Stomach (tissue), 9 donors: ENCODE data around the gene HESX1. TPM values are rescaled to one million over a fixed set of nuclear protein-coding genes. Genes with fewer than 3 reads are reported as not detected.

Experiments used
- DNase-seq, 2 donors: peaks; one replicate each; pipeline versions ENCODE4 v3.0.0 to v3.0.0-alpha.2; 2013 to 2019
- H3K27ac ChIP-seq, 5 donors: fragments of 200-600 bp in 4 of 5; sonication (generic) in 4 of 5; one replicate each; pipeline ENCODE4 v1.5.1; 2013 to 2019; ENCODE audit warnings: mild to moderate bottlenecking in 1 of 5, moderate library complexity in 1 of 5
- H3K27me3 ChIP-seq, 3 donors: fragments of 200-600 bp; sonication (generic); one replicate each; pipeline ENCODE4 v1.5.1; 2017 to 2019; ENCODE audit warnings: mixed run types in 1 of 3
- H3K36me3 ChIP-seq, 4 donors: fragments of 200-600 bp; sonication (generic); 1 replicate in 3 of 4; 2 replicates in 1 of 4; pipeline ENCODE4 v1.5.1; 2016 to 2019
- H3K4me1 ChIP-seq, 4 donors: fragments of 200-600 bp; sonication (generic); one replicate each; pipeline ENCODE4 v1.5.1; 2016 to 2019
- H3K4me3 ChIP-seq, 4 donors: fragments of 200-600 bp; sonication (generic) in 3 of 4; one replicate each; pipeline ENCODE4 v1.5.1; 2016 to 2019; ENCODE audit warnings: mild to moderate bottlenecking in 1 of 4
- H3K9me3 ChIP-seq, 4 donors: fragments of 200-600 bp; sonication (generic); one replicate each; pipeline ENCODE4 v1.5.1; 2016 to 2019
- CTCF ChIP-seq, 7 experiments: fragments of 450-650 bp in 4 of 7; fragments of 200-600 bp in 3 of 7; sonication (generic) in 3 of 7; IDR thresholded peaks; one replicate each; pipeline ENCODE4 v1.5.1; 2016 to 2019; ENCODE audit warnings: antibody characterized with exemption in 7 of 7, control low read depth in 2 of 7, mild to moderate bottlenecking in 1 of 7
- EP300 ChIP-seq: sonication (generic); formaldehyde crosslinking; IDR thresholded peaks from one replicate; pipeline ENCODE4 v1.6.1; 2017; ENCODE audit warnings: antibody characterized with exemption
- POLR2A ChIP-seq, 4 donors: fragments of 450-650 bp; IDR thresholded peaks; one replicate each; pipeline ENCODE4 v1.6.1; 2016; ENCODE audit warnings: antibody characterized with exemption in 4 of 4, control low read depth in 2 of 4, mild to moderate bottlenecking in 1 of 4, moderate library complexity in 1 of 4
- POLR2AphosphoS5 ChIP-seq, 3 donors: sonication (generic); formaldehyde crosslinking; IDR thresholded peaks; one replicate each; pipeline ENCODE4 v1.6.1; 2016; ENCODE audit warnings: antibody characterized with exemption in 3 of 3
- WGBS, 5 donors: extraction: QIAGEN DNeasy Blood & Tissue Kit in 3 of 5; methylation state at CpG; one replicate each; pipeline versions ENCODE4 v1.1.5 to v1.1.7; 2013 to 2018; 5-methylcytosine and 5-hydroxymethylcytosine counted together
- intact Hi-C: fragments of 100-400 bp; cut with DNase I; formaldehyde crosslinking; loops from one replicate; pipeline ENCODE4 v1.15.1; 2023; ENCODE audit warnings: low total_unique reads
- polyA plus RNA-seq, 3 donors: library from polyadenylated mRNA; stranded (reverse); fragments of 200-250 nt; gene quantifications; one replicate each; pipeline ENCODE4 v1.2.3, GENCODE V29; 2013
- total RNA-seq, 5 donors: library from RNA; depleted of rRNA; stranded (reverse); fragments of >200 nt; gene quantifications; one replicate each; pipeline versions ENCODE4 v1.1.0 to v1.2.3, GENCODE V29; 2014 to 2016
- donor health status: healthy with polysubstance abuse.
- donor health status: Bipolar disorder and iron deficiency.
- donor health status: healthy.

Gene HESX1
- total and polyA plus RNA-seq, 8 donors, result 1.00 to 23.9 (median 2.3) TPM; not detected in 4

- TF ChIP-seq EP300 (no peak), POLR2AphosphoS5 (IDR thresholded peaks at IDR 0.05) (no peak), POLR2A (IDR thresholded peaks at IDR 0.05) (no peak), CTCF (IDR thresholded peaks at IDR 0.05) (no peak)
- Histone ChIP-seq H3K27ac (peak overlapping the region in 2 of 5 donors; percentile 24 to 56), H3K4me1 (peaks cover 9 to 42% (median 30%) of the 10 kb centered on the region in 4 donors), H3K27me3 (peaks cover 0 to 30% (median 12%) of the 10 kb centered on the region in 3 donors), H3K36me3 (no peaks in the 10 kb centered on the region), H3K4me3 (no peak overlapping the region), H3K9me3 (no peaks in the 10 kb centered on the region)
- intact Hi-C loops, result no loop called here
- DNase-seq, result peak in 1 of 2 donors; percentile 78
- WGBS, 5 donors, result 77 to 89% (median 88%) methylated on average over 8 of the region's 8 CpGs
These were observed 39.6 kb downstream of the HESX1 start for GRCh38 chr3:57160076-57160764.

- intact Hi-C loops, result no loop called here
- no peak for TF ChIP-seq POLR2A (IDR thresholded peaks at IDR 0.05)
- no peak for TF ChIP-seq POLR2AphosphoS5 (IDR thresholded peaks at IDR 0.05)
- TF ChIP-seq EP300, result no peak
- no peak for TF ChIP-seq CTCF (IDR thresholded peaks at IDR 0.05)
- Histone ChIP-seq H3K9me3 (no peaks in the 10 kb centered on the region), H3K36me3 (no peaks in the 10 kb centered on the region), H3K4me3 (no peak overlapping the region), H3K27ac (peak overlapping the region in 2 of 5 donors; percentile 24 to 56), H3K27me3 (peaks cover 0 to 19% (median 1%) of the 10 kb centered on the region in 3 donors), H3K4me1 (peaks cover 3 to 35% (median 20%) of the 10 kb centered on the region in 4 donors)
- no peak for DNase-seq
- WGBS, 5 donors, result 28 to 41% (median 33%) methylated on average over 8 of the region's 8 CpGs
These were observed 40.7 kb downstream of the HESX1 start for GRCh38 chr3:57158813-57159738.

GRCh38 chr3:57158325-57158724 lies 41.5 kb downstream of the HESX1 start:
- WGBS, 5 donors, result 75 to 89% (median 88%) methylated on average over 3 of the region's 3 CpGs
- intact Hi-C loops, result no loop called here
- no peak for TF ChIP-seq POLR2AphosphoS5 (IDR thresholded peaks at IDR 0.05)
- TF ChIP-seq EP300, result no peak
- no peak for TF ChIP-seq CTCF (IDR thresholded peaks at IDR 0.05)
- TF ChIP-seq POLR2A (IDR thresholded peaks at IDR 0.05), result no peak
- Histone ChIP-seq H3K4me1 (peaks cover 0 to 31% (median 16%) of the 10 kb centered on the region in 4 donors), H3K4me3 (no peak overlapping the region), H3K9me3 (no peaks in the 10 kb centered on the region), H3K36me3 (no peaks in the 10 kb centered on the region), H3K27ac (no peak overlapping the region), H3K27me3 (peaks cover 0 to 11% (median 0%) of the 10 kb centered on the region in 3 donors)
- no peak for DNase-seq

GRCh38 chr3:57157545-57157944 lies 42.2 kb downstream of the HESX1 start:
- WGBS, 5 donors, result 56 to 79% (median 67%) methylated on average over 9 to 10 of the region's 10 CpGs
- no peak for TF ChIP-seq POLR2AphosphoS5 (IDR thresholded peaks at IDR 0.05)
- no peak for TF ChIP-seq EP300
- no peak for TF ChIP-seq CTCF (IDR thresholded peaks at IDR 0.05)
- TF ChIP-seq POLR2A (IDR thresholded peaks at IDR 0.05), result no peak
- intact Hi-C loops, result no loop called here
- DNase-seq, result peak in 1 of 2 donors; percentile 63
- Histone ChIP-seq H3K4me3 (no peak overlapping the region), H3K36me3 (no peaks in the 10 kb centered on the region), H3K27ac (peak overlapping the region in 1 of 5 donors; percentile 27), H3K4me1 (peaks cover 0 to 31% (median 16%) of the 10 kb centered on the region in 4 donors), H3K27me3 (peaks cover 0 to 4% (median 0%) of the 10 kb centered on the region in 3 donors), H3K9me3 (no peaks in the 10 kb centered on the region)
